ENCODE results near the gene KDM7A. TPM values are rescaled to one million over a fixed set of nuclear protein-coding genes. Genes with fewer than 3 reads are reported as not detected.

Gene KDM7A
- total and polyA plus RNA-seq, 2 of the 8 experiments (the other 6 are each of a cell fraction or from before 2014, with no cell fraction given): 2.2 to 12.5 TPM

DNA sequence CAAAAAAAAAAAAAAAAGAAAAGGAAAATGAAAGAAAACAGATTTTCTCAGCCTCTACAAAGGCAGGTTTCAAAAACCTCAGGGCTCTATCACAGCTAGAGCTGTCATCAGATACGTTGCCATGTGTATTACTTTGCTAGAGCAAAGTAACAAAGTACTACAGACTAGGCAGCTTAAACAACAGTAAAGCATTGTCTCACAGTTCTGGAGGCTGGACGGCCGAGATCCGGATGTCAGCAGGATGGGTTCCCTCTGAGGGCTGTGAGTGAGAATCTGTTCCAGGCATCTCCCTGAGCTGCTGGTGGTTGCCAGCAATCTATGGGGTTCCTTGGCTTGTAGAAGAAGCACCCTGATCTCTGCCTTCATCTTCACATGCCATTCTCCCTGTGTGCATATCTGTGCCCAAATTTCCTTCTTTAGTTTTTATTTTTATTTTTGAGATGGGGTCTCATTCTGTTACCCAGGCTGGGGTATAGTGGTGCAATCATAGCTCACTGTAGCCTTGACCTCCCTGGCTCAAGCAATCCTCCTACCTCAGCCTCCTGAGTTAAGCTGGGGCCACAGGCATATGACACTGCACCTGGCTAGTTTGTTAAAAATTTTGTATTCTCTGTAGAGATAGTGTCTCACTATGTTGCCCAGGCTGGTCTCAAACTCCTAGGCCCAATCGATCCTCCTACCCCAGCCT is 48.9 kb upstream of the KDM7A start (continued):
- TF ChIP-seq, protein P1, sequence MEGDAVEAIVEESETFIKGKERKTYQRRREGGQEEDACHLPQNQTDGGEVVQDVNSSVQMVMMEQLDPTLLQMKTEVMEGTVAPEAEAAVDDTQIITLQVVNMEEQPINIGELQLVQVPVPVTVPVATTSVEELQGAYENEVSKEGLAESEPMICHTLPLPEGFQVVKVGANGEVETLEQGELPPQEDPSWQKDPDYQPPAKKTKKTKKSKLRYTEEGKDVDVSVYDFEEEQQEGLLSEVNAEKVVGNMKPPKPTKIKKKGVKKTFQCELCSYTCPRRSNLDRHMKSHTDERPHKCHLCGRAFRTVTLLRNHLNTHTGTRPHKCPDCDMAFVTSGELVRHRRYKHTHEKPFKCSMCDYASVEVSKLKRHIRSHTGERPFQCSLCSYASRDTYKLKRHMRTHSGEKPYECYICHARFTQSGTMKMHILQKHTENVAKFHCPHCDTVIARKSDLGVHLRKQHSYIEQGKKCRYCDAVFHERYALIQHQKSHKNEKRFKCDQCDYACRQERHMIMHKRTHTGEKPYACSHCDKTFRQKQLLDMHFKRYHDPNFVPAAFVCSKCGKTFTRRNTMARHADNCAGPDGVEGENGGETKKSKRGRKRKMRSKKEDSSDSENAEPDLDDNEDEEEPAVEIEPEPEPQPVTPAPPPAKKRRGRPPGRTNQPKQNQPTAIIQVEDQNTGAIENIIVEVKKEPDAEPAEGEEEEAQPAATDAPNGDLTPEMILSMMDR (IDR thresholded peaks at IDR 0.05; ENCODE audit: control extremely low read depth in 1 of 3, insufficient read depth in 1 of 3, low read depth in 1 of 3, low read length in 3 of 3): no peak
- TF ChIP-seq, protein P2, sequence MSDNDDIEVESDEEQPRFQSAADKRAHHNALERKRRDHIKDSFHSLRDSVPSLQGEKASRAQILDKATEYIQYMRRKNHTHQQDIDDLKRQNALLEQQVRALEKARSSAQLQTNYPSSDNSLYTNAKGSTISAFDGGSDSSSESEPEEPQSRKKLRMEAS (IDR thresholded peaks at IDR 0.05): no peak
- TF ChIP-seq NRF1 (IDR thresholded peaks at IDR 0.05; ENCODE audit: low read depth, low read length) (no peak), ATF3 (IDR thresholded peaks at IDR 0.05; ENCODE audit: insufficient read depth, low read depth, low read length) (no peak), JUND (IDR thresholded peaks at IDR 0.05; ENCODE audit: low read length) (no peak), GABPA (IDR thresholded peaks at IDR 0.05; ENCODE audit: borderline replicate concordance, insufficient read depth, low read length) (no peak), CHD2 (IDR thresholded peaks at IDR 0.05; ENCODE audit: low read length) (no peak)
- TF ChIP-seq, protein P3, sequence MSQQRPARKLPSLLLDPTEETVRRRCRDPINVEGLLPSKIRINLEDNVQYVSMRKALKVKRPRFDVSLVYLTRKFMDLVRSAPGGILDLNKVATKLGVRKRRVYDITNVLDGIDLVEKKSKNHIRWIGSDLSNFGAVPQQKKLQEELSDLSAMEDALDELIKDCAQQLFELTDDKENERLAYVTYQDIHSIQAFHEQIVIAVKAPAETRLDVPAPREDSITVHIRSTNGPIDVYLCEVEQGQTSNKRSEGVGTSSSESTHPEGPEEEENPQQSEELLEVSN (IDR thresholded peaks at IDR 0.05): no peak
